ENCODE data around the gene MAP2K3.

Gene MAP2K3

GRCh38 chr17:21252796-21253645 is 31.5 kb upstream of the MAP2K3 start, which contains the start of gene NATD1:
NATD1 (minus strand) TSS chr17:21253410; CDS start chr17:21253264, 146 bp downstream.
- in situ Hi-C loops (cut with HindIII; ENCODE audit: low sequenced_read_pairs): no loop called here

GRCh38 chr17:21253646-21254441 is 30.7 kb upstream of the MAP2K3 start:
- H3K4me3 ChIP-seq (ENCODE audit: low read depth, low read length): peak overlapping the region; percentile 61
- in situ Hi-C loops (cut with HindIII; ENCODE audit: low sequenced_read_pairs): no loop called here
- no peak for DNase-seq (ENCODE audit: low read depth)
- TF ChIP-seq, protein P1, sequence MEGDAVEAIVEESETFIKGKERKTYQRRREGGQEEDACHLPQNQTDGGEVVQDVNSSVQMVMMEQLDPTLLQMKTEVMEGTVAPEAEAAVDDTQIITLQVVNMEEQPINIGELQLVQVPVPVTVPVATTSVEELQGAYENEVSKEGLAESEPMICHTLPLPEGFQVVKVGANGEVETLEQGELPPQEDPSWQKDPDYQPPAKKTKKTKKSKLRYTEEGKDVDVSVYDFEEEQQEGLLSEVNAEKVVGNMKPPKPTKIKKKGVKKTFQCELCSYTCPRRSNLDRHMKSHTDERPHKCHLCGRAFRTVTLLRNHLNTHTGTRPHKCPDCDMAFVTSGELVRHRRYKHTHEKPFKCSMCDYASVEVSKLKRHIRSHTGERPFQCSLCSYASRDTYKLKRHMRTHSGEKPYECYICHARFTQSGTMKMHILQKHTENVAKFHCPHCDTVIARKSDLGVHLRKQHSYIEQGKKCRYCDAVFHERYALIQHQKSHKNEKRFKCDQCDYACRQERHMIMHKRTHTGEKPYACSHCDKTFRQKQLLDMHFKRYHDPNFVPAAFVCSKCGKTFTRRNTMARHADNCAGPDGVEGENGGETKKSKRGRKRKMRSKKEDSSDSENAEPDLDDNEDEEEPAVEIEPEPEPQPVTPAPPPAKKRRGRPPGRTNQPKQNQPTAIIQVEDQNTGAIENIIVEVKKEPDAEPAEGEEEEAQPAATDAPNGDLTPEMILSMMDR (IDR thresholded peaks at IDR 0.05; ENCODE audit: low read depth, low read length, missing control alignments): no peak

More at GRCh38 chr17:21252796-21253645, 31.5 kb upstream of the MAP2K3 start, which contains the start of gene NATD1:
- H3K4me3 ChIP-seq (ENCODE audit: low read depth, low read length): peak within 1 kb of the TSS; percentile 61
- peak; percentile 47 for DNase-seq (ENCODE audit: low read depth)
- TF ChIP-seq, protein P1 (IDR thresholded peaks at IDR 0.05; ENCODE audit: low read depth, low read length, missing control alignments): no peak

- in situ Hi-C loops (cut with HindIII; ENCODE audit: low sequenced_read_pairs): no loop called here
- H3K4me3 ChIP-seq (ENCODE audit: low read depth, low read length): no peak overlapping the region
- DNase-seq (ENCODE audit: low read depth): no peak
- TF ChIP-seq, protein P1 (IDR thresholded peaks at IDR 0.05; ENCODE audit: low read depth, low read length, missing control alignments): no peak
These were observed 25.9 kb upstream of the MAP2K3 start for GRCh38 chr17:21258593-21258992.

GRCh38 chr17:21262259-21262993 is 22.1 kb upstream of the MAP2K3 start:
- DNase-seq (ENCODE audit: low read depth): no peak

GRCh38 chr17:21263376-21263775 is 21.1 kb upstream of the MAP2K3 start:
- TF ChIP-seq, protein P1 (IDR thresholded peaks at IDR 0.05; ENCODE audit: low read depth, low read length, missing control alignments): no peak

More at GRCh38 chr17:21262259-21262993, 22.1 kb upstream of the MAP2K3 start:
- in situ Hi-C loops (cut with HindIII; ENCODE audit: low sequenced_read_pairs): no loop called here
- no peak overlapping the region for H3K4me3 ChIP-seq (ENCODE audit: low read depth, low read length)
- TF ChIP-seq, protein P1 (IDR thresholded peaks at IDR 0.05; ENCODE audit: low read depth, low read length, missing control alignments): no peak

More at GRCh38 chr17:21263376-21263775, 21.1 kb upstream of the MAP2K3 start:
- in situ Hi-C loops (cut with HindIII; ENCODE audit: low sequenced_read_pairs): no loop called here
- peak; percentile 47 for DNase-seq (ENCODE audit: low read depth)
- H3K4me3 ChIP-seq (ENCODE audit: low read depth, low read length): no peak overlapping the region
